Activated T-cell treated with anti-CD3 and anti-CD28 coated beads, Interleukin-2, amount 50 U/mL, for 4 hours (primary cell): ENCODE measurements around the gene LANCL2. TPM values are rescaled to one million over a fixed set of nuclear protein-coding genes. Genes with fewer than 3 reads are reported as not detected.
A peak's percentile ranks its signal among the peaks of the same experiment; 100 is the strongest.
"Not testable (repeated sequence)": the region's sequence is repeated elsewhere in the genome, so short reads cannot be mapped to it uniquely, and the experiment has no call there.

Source experiments
- ATAC-seq, 2 donors: fragments of 200-7000 bp; cut with Tn5 transposase; one replicate each; pipeline ENCODE4 v1.10.0; 2021
- DNase-seq: peaks from one replicate; pipeline ENCODE4 v3.0.0-alpha.2; 2020
- H3K27me3 Mint-ChIP-seq: one replicate; pipeline ENCODE4 v1.8.0; 2021; ENCODE audit warnings: low read depth, mixed read lengths
- H3K36me3 Mint-ChIP-seq: one replicate; pipeline ENCODE4 v1.8.0; 2022; ENCODE audit warnings: mixed read lengths; ENCODE audit not compliant: insufficient read depth
- H3K4me1 Mint-ChIP-seq: one replicate; pipeline ENCODE4 v1.8.0; 2021; ENCODE audit warnings: low read depth, mixed read lengths
- H3K4me3 Mint-ChIP-seq: one replicate; pipeline ENCODE4 v1.8.0; 2021; ENCODE audit warnings: mild to moderate bottlenecking, moderate library complexity, mixed read lengths
- H3K9me3 Mint-ChIP-seq: one replicate; pipeline ENCODE4 v1.8.0; 2021; ENCODE audit warnings: mixed read lengths
- total RNA-seq, 3 donors: library from RNA; stranded (reverse); gene quantifications; one replicate each; pipeline ENCODE4 v1.2.1, GENCODE V29; 2021

Gene LANCL2
- total RNA-seq, 3 donors from 2014 or later: 23.3 to 26.4 (median 25.7) TPM

DNA sequence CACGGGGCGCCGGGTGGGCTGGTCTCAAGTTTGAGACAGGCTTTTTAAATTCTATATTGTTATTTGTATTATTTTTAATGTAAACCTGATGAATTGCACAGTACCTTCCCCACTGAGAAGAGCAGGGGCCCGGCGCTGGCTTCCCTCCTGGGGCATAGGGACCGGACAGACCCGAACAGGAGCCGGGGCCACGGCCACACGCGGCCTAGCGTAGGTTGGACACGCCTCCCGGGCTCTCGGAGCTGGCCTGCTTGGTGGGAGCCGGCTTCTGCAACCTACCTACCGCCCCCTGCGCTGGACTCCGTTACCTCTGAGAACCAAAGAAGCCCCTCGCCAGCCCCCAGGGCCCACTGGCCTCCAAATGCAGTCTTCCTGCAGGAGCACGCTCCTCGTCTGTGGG lies 19.8 kb upstream of the LANCL2 start:
- no peak for ATAC-seq
- H3K4me3 Mint-ChIP-seq: no peak overlapping the region
- H3K9me3 Mint-ChIP-seq: no peaks in the 10 kb centered on the region
- peaks cover 9% of the 10 kb centered on the region for H3K27me3 Mint-ChIP-seq
- no peaks in the 10 kb centered on the region for H3K36me3 Mint-ChIP-seq
- peaks cover 7% of the 10 kb centered on the region for H3K4me1 Mint-ChIP-seq
- DNase-seq: no peak

- DNase-seq (no peak), ATAC-seq (peak; percentile 63 to 65)
- Mint-ChIP-seq H3K4me3 (no peak overlapping the region), H3K27me3 (peaks cover 17% of the 10 kb centered on the region), H3K36me3 (no peaks in the 10 kb centered on the region), H3K4me1 (peaks cover 7% of the 10 kb centered on the region), H3K9me3 (no peaks in the 10 kb centered on the region)
These were observed 16.6 kb upstream of the LANCL2 start for GRCh38 chr7:55348502-55348901.

- H3K36me3 Mint-ChIP-seq: no peaks in the 10 kb centered on the region
- H3K4me3 Mint-ChIP-seq: no peak overlapping the region
- H3K4me1 Mint-ChIP-seq: peaks cover 7% of the 10 kb centered on the region
- no peak for DNase-seq
- no peaks in the 10 kb centered on the region for H3K9me3 Mint-ChIP-seq
- no peak for ATAC-seq
- peaks cover 17% of the 10 kb centered on the region for H3K27me3 Mint-ChIP-seq
These were observed 16.0 kb upstream of the LANCL2 start for GRCh38 chr7:55349121-55349520.

GRCh38 chr7:55350281-55350680 lies 14.9 kb upstream of the LANCL2 start:
- H3K27me3 Mint-ChIP-seq: peaks cover 16% of the 10 kb centered on the region
- H3K36me3 Mint-ChIP-seq: no peaks in the 10 kb centered on the region

GRCh38 chr7:55351263-55351662 lies 13.9 kb upstream of the LANCL2 start:
- ATAC-seq (no peak), DNase-seq (no peak)
- Mint-ChIP-seq H3K27me3 (peaks cover 16% of the 10 kb centered on the region), H3K36me3 (no peaks in the 10 kb centered on the region), H3K4me3 (no peak overlapping the region), H3K9me3 (no peaks in the 10 kb centered on the region), H3K4me1 (peaks cover 7% of the 10 kb centered on the region)

More at GRCh38 chr7:55350281-55350680, 14.9 kb upstream of the LANCL2 start:
- Mint-ChIP-seq H3K4me3 (no peak overlapping the region), H3K9me3 (no peaks in the 10 kb centered on the region), H3K4me1 (peaks cover 7% of the 10 kb centered on the region)
- DNase-seq (no peak), ATAC-seq (no peak)

DNA sequence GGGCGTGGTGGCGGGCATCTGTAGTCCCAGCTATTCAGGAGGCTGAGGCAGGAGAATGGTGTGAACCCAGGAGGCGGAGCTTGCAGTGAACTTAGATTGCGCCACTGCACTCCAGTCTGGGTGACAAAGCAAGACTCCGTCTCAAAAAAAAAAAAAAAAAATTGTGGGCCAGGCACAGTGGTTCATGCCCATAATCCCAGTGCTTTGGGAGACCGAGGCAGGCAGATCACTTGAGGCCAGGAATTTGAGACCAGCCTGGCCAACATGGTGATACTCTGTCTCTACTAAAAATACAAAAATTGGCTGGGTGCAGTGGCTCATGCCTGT lies 12.2 kb upstream of the LANCL2 start:
- H3K27me3 Mint-ChIP-seq: peaks cover 16% of the 10 kb centered on the region
- H3K4me1 Mint-ChIP-seq, H3K4me3 Mint-ChIP-seq: not testable (repeated sequence)

GRCh38 chr7:55360486-55360885 lies 4.7 kb upstream of the LANCL2 start:
- no peak for ATAC-seq
- Mint-ChIP-seq H3K36me3 (no peaks in the 10 kb centered on the region), H3K27me3 (peaks cover 6% of the 10 kb centered on the region), H3K4me1 (peaks cover 8% of the 10 kb centered on the region), H3K9me3 (no peaks in the 10 kb centered on the region), H3K4me3 (no peak overlapping the region)
- DNase-seq: no peak

More for the DNA sequence above, 12.2 kb upstream of the LANCL2 start:
- H3K36me3 Mint-ChIP-seq, ATAC-seq, DNase-seq, H3K9me3 Mint-ChIP-seq: not testable (repeated sequence)

DNA sequence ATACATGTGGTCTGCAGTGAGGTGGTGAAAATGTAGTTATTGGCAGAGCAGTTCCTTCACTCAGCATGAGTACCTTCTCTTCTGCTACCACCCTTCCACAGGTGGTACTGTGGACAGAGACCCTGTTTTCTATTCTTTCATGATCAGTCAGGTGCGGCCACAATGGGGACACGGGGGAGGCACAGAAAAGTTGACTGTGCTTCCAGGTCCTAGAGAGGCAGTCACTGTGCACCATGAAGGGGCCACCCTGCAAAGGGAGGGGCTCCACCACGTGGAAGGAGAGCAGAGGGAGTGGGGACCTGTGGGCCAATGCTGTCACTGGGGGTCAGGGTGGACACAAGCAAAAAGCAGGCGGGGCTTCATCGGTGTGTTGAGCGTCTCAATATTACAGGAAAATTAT lies 3.6 kb upstream of the LANCL2 start:
- DNase-seq: no peak
- ATAC-seq: no peak
- Mint-ChIP-seq H3K36me3 (no peaks in the 10 kb centered on the region), H3K9me3 (no peaks in the 10 kb centered on the region), H3K4me3 (no peak overlapping the region), H3K27me3 (peaks cover 6% of the 10 kb centered on the region), H3K4me1 (peaks cover 11% of the 10 kb centered on the region)

GRCh38 chr7:55362927-55363326 lies 2.2 kb upstream of the LANCL2 start:
- no peaks in the 10 kb centered on the region for H3K36me3 Mint-ChIP-seq
- no peaks in the 10 kb centered on the region for H3K9me3 Mint-ChIP-seq
- peaks cover 1% of the 10 kb centered on the region for H3K27me3 Mint-ChIP-seq
- H3K4me1 Mint-ChIP-seq: peaks cover 24% of the 10 kb centered on the region
- H3K4me3 Mint-ChIP-seq: no peak overlapping the region
- ATAC-seq (no peak), DNase-seq (no peak)

DNA sequence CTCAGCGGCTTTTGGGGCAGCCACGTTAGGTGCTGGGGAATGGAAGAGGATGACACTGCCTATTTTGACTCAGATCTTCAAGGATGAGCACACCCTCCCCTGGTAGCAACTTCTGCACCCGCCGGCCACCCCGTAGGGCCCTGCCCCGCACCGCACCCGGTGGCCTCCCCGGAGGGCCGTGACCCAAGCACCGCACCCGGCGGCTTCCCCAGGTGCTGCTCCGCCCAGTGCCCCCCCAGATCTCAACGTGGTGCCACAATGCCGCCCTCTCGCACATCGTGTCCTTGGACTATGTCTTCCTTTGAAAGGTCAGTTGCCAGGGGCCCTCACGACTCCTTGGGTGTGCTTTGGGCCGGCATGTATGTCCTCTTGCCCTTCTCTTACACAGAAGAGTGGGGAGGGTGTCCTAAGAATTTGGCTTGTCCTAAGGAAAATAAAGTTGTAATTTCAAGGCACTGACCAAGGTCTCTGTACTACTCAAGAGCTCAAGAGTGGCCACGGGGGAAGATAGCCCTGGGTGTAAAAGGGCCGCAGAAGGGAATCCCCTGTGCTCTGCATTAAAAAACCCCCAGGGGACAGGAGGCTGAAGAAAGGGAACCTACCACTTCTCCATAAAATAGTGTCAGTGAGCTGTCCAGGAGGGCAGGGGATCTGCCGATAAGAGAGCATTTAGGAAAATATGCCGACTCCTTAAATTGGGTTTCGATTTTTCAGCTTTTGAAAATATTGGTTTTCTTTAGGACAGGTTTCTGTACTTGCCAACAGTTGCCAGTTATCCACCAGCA lies 1.6 kb upstream of the LANCL2 start:
- ATAC-seq (no peak), DNase-seq (no peak)
- peaks cover 1% of the 10 kb centered on the region for H3K27me3 Mint-ChIP-seq
- H3K4me3 Mint-ChIP-seq: no peak overlapping the region
- no peaks in the 10 kb centered on the region for H3K9me3 Mint-ChIP-seq
- peaks cover 1% of the 10 kb centered on the region for H3K36me3 Mint-ChIP-seq
- peaks cover 29% of the 10 kb centered on the region for H3K4me1 Mint-ChIP-seq

DNA sequence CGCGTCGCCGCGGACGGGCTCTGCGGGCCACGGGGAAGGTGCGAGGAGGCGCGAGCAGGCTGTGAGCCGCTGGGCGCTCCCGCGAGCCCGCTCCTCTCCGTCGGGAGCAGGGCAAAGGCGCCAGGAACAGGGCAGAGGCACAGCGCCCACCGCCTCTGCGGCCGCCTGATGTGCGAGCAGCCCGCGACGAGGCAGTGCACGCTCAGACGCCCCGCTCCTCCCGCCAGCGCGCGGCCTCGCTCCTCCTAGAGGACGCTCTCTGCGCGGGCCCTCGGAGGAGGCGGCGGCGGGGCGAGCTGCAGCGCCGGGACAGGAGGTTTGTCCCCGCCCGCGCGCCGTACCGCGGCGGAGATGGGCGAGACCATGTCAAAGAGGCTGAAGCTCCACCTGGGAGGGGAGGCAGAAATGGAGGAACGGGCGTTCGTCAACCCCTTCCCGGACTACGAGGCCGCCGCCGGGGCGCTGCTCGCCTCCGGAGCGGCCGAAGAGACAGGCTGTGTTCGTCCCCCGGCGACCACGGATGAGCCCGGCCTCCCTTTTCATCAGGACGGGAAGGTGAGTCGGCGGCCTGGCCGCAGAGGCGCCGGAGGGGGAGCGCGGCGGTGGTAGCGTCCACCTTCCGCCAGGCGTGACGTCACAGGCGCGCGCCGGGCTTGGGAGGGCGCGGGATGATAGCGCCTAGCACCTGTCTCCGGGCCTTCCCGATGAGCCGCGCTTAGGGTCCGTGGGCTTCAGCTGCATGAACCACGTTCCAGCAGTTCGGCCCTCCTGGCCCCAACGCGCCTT lies 731 bp downstream of the LANCL2 start:
- ATAC-seq (peak; percentile 89 to 93), DNase-seq (peak; percentile 93)
- Mint-ChIP-seq H3K9me3 (no peaks in the 10 kb centered on the region), H3K4me3 (peak overlapping the region; percentile 98), H3K27me3 (no peaks in the 10 kb centered on the region), H3K36me3 (peaks cover 1% of the 10 kb centered on the region), H3K4me1 (peaks cover 35% of the 10 kb centered on the region)

DNA sequence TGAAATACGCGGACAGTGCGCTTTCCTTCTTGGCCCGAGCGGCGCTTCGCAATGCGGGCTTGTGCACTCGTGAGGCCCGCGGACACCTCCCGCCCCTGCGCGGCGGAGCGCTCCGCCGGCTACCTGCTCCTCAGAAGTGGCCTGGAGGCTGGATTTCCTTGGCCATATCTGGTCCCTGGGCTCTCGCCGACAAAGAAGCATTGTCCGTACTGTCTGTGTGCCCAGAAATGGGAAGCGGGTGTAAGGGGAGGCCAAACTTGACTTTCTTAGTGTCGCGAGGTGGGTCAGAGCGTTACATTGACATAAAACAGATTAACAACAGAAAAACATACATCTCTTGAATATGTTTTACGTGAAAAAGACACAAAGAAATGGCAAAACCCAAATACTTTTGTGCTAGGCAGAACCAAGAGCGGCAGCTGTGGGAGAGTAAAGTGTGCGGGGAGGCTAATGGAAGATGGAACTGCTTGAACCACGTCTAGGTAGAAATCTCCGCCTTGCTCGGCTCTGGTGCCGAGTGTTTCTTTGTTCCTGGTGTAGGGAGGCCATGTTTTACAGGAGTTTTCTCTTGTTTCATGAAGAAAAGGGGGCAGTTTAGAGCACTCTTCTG lies 1.4 kb downstream of the LANCL2 start:
- H3K4me1 Mint-ChIP-seq: peaks cover 35% of the 10 kb centered on the region
- ATAC-seq (peak; percentile 21 to 28), DNase-seq (peak; percentile 23)
- H3K36me3 Mint-ChIP-seq: peaks cover 1% of the 10 kb centered on the region
- H3K27me3 Mint-ChIP-seq: no peaks in the 10 kb centered on the region
- H3K9me3 Mint-ChIP-seq: no peaks in the 10 kb centered on the region
- H3K4me3 Mint-ChIP-seq: peak overlapping the region; percentile 98

DNA sequence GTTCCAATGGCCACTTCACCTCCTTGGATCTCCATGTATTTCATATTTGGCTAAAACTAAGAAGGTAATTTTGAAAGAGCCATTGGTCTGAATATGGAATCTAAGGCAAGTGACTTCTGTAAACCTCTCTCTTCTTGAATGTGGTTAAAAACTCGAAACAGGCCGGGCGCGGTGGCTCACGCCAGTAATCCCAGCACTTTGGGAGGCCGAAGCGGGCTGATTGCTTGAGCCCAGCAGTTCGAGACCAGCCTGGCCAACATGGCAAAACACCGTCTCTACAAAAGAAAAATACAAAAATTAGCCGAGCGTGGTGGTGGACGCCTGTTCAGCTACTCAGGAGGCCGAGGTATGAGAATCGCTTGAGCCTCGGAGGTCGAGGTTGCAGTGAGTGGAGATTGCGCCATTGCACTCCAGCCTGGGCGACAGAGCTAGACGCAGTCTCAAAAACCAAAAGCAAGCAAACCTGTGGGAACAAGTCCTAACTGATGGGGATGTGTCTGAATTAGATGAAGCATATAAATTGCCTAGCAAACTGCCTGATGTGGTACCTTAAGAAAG lies 2.2 kb downstream of the LANCL2 start:
- H3K27me3 Mint-ChIP-seq: no peaks in the 10 kb centered on the region
- no peaks in the 10 kb centered on the region for H3K9me3 Mint-ChIP-seq
- H3K36me3 Mint-ChIP-seq: peaks cover 1% of the 10 kb centered on the region
- DNase-seq: no peak
- H3K4me3 Mint-ChIP-seq: peak overlapping the region; percentile 98
- ATAC-seq: no peak
- H3K4me1 Mint-ChIP-seq: peaks cover 35% of the 10 kb centered on the region
